Mesendoderm (in vitro differentiated cells): ENCODE results near the gene ERBB4.

Experiments used
- DNase-seq: peaks from one replicate; pipeline ENCODE4 v3.0.0; 2013
- H2AK5ac ChIP-seq: 2 replicates; pipeline ENCODE4 v1.6.1; 2013; ENCODE audit warnings: low read length, inconsistent platforms
- H2BK120ac ChIP-seq: 2 replicates; pipeline ENCODE4 v1.6.1; 2013; ENCODE audit warnings: low read depth, mild to moderate bottlenecking, low read length, moderate library complexity, mixed read lengths
- H2BK15ac ChIP-seq: replicated peaks from 2 replicates; pipeline ENCODE4 v1.6.1; 2013; ENCODE audit warnings: low read depth, mild to moderate bottlenecking, moderate library complexity
- H2BK5ac ChIP-seq: 2 replicates; pipeline ENCODE4 v1.6.1; 2013; ENCODE audit warnings: low read length, inconsistent platforms
- H3K18ac ChIP-seq: 2 replicates; pipeline ENCODE4 v1.6.1; 2013; ENCODE audit warnings: mild to moderate bottlenecking, low read length, mixed read lengths
- H3K23ac ChIP-seq: one replicate; pipeline ENCODE4 v1.6.1; 2013; ENCODE audit warnings: low read length
- H3K27ac ChIP-seq: 2 replicates; pipeline ENCODE4 v1.5.1; 2013; ENCODE audit warnings: low read depth, mild to moderate bottlenecking, inconsistent platforms, low read length, moderate library complexity
- H3K27me3 ChIP-seq: 2 replicates; pipeline ENCODE4 v1.6.1; 2013; ENCODE audit warnings: low read length, control low read depth, mild to moderate bottlenecking, inconsistent platforms; ENCODE audit not compliant: insufficient read depth, poor library complexity
- H3K36me3 ChIP-seq: 2 replicates; pipeline ENCODE4 v1.6.1; 2013; ENCODE audit warnings: low read length, inconsistent platforms; ENCODE audit not compliant: control insufficient read depth, insufficient read depth
- H3K4ac ChIP-seq: one replicate; pipeline ENCODE4 v1.6.1; 2013; ENCODE audit warnings: low read depth, mild to moderate bottlenecking, low read length, moderate library complexity
- H3K4me1 ChIP-seq: 2 replicates; pipeline ENCODE4 v1.6.1; 2013; ENCODE audit warnings: low read depth, low read length, inconsistent platforms; ENCODE audit not compliant: control insufficient read depth
- H3K4me2 ChIP-seq: 2 replicates; pipeline ENCODE4 v1.6.1; 2013; ENCODE audit warnings: low read length
- H3K4me3 ChIP-seq: 2 replicates; pipeline ENCODE4 v1.5.1; 2013; ENCODE audit warnings: mild to moderate bottlenecking, low read length
- H3K56ac ChIP-seq: one replicate; pipeline ENCODE4 v1.6.1; 2013; ENCODE audit warnings: low read length
- H3K79me1 ChIP-seq: 2 replicates; pipeline ENCODE4 v1.6.1; 2013; ENCODE audit warnings: low read length, inconsistent platforms
- H3K79me2 ChIP-seq: 2 replicates; pipeline ENCODE4 v1.6.1; 2013; ENCODE audit warnings: mild to moderate bottlenecking, low read length; ENCODE audit not compliant: control insufficient read depth, insufficient read depth
- H3K9ac ChIP-seq: 2 replicates; pipeline ENCODE4 v1.6.1; 2013; ENCODE audit warnings: low read length, inconsistent platforms
- H4K5ac ChIP-seq: one replicate; pipeline ENCODE4 v1.6.1; 2013; ENCODE audit warnings: low read length
- H4K8ac ChIP-seq: one replicate; pipeline ENCODE4 v1.6.1; 2013; ENCODE audit warnings: low read depth, mild to moderate bottlenecking, control low read depth, low read length, moderate library complexity
- WGBS: extraction: QIAGEN DNeasy Blood & Tissue Kit; methylation state at CpG from one replicate; pipeline ENCODE4 v1.1.7; 2013; ENCODE audit warnings: low lambda C conversion rate, missing lambda C conversion rate; ENCODE audit not compliant: insufficient coverage; ENCODE audit errors: extremely low coverage; 5-methylcytosine and 5-hydroxymethylcytosine counted together

Gene ERBB4

GRCh38 chr2:212337486-212338343 is 200.9 kb downstream of the ERBB4 start:
- no peak overlapping the region for H2BK5ac ChIP-seq
- H3K27me3 ChIP-seq = no peaks in the 10 kb centered on the region
- H3K4ac ChIP-seq = no peak overlapping the region
- WGBS = no CpG with 5 or more reads among the region's 4 CpGs
- DNase-seq = no peak
- H4K8ac ChIP-seq = no peak overlapping the region
- no peak overlapping the region for H2BK120ac ChIP-seq
- no peaks in the 10 kb centered on the region for H3K36me3 ChIP-seq
- no peaks in the 10 kb centered on the region for H3K4me1 ChIP-seq
- no peaks in the 10 kb centered on the region for H3K79me2 ChIP-seq
- H4K5ac ChIP-seq = no peak overlapping the region
- H3K27ac ChIP-seq = no peak overlapping the region
- H3K9ac ChIP-seq = no peak overlapping the region
- no peak overlapping the region for H3K4me2 ChIP-seq
- no peak overlapping the region for H3K56ac ChIP-seq
- no peak overlapping the region for H3K18ac ChIP-seq
- H2BK15ac ChIP-seq = no peak overlapping the region
- H3K23ac ChIP-seq = no peak overlapping the region
- no peak overlapping the region for H2AK5ac ChIP-seq
- H3K4me3 ChIP-seq = no peak overlapping the region
- no peaks in the 10 kb centered on the region for H3K79me1 ChIP-seq

- Histone ChIP-seq H2BK120ac (no peak overlapping the region), H3K4ac (no peak overlapping the region), H3K27ac (no peak overlapping the region), H3K79me1 (no peaks in the 10 kb centered on the region), H3K4me2 (no peak overlapping the region), H4K8ac (no peak overlapping the region), H3K36me3 (no peaks in the 10 kb centered on the region), H2AK5ac (no peak overlapping the region), H2BK15ac (no peak overlapping the region), H3K9ac (no peak overlapping the region), H3K18ac (no peak overlapping the region), H3K79me2 (no peaks in the 10 kb centered on the region), H3K23ac (no peak overlapping the region), H4K5ac (no peak overlapping the region), H3K4me1 (no peaks in the 10 kb centered on the region), H2BK5ac (no peak overlapping the region), H3K27me3 (no peaks in the 10 kb centered on the region), H3K56ac (no peak overlapping the region), H3K4me3 (no peak overlapping the region)
- no CpG with 5 or more reads among the region's 2 CpGs for WGBS
- no peak for DNase-seq
These were observed 201.6 kb downstream of the ERBB4 start for GRCh38 chr2:212337036-212337435.

- no peak overlapping the region for H2BK120ac ChIP-seq
- H4K8ac ChIP-seq = no peak overlapping the region
- H4K5ac ChIP-seq = no peak overlapping the region
- no peak overlapping the region for H2AK5ac ChIP-seq
- H3K27me3 ChIP-seq = no peaks in the 10 kb centered on the region
- no peak overlapping the region for H3K23ac ChIP-seq
- H3K18ac ChIP-seq = no peak overlapping the region
- H2BK15ac ChIP-seq = no peak overlapping the region
- no peak overlapping the region for H3K4me3 ChIP-seq
- H3K4ac ChIP-seq = no peak overlapping the region
- no peaks in the 10 kb centered on the region for H3K4me1 ChIP-seq
- H3K27ac ChIP-seq = no peak overlapping the region
- H3K4me2 ChIP-seq = no peak overlapping the region
- no peak for DNase-seq
- no CpG with 5 or more reads among the region's 4 CpGs for WGBS
- H3K79me1 ChIP-seq = no peaks in the 10 kb centered on the region
- H3K9ac ChIP-seq = no peak overlapping the region
- no peak overlapping the region for H3K56ac ChIP-seq
- no peaks in the 10 kb centered on the region for H3K79me2 ChIP-seq
- no peak overlapping the region for H2BK5ac ChIP-seq
- no peaks in the 10 kb centered on the region for H3K36me3 ChIP-seq
These were observed 208.3 kb downstream of the ERBB4 start for GRCh38 chr2:212330263-212330662.

DNA sequence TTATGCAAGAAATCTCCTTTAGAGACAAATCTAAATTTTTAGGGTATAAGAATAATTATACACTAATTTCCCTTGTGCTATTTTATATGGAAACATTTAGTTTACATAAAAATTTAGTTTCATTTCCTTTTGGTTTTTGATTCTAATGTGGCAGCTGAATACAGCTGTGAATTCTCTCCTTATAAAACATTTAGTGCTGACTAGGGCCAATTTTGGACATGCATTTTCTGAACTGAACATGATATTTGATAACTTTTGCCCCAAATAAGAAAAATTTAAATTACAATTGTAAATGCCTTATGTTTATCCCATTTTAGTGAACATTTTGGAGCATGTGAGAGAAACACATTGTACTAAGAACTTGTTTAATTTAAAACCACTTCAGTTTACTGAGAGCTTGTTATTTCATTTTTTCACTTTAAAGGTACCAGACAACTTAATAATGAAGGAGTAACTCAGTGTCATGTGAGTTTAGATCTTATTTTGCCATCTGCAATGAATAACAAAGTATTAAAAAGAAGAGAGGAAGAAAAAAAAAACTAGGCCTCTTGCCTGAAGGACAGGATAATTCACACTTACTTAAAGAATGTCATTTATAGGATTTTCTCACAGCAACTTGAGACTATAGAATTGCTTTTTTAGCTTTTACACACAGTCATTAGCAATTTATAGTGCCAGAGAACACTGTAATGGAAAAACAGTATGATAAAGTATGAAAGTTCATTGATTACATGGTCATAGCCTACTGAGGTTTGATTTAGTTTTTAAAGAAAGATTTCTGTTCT is 209.7 kb downstream of the ERBB4 start:
- H3K36me3 ChIP-seq = no peaks in the 10 kb centered on the region
- H3K23ac ChIP-seq = no peak overlapping the region
- H3K4me1 ChIP-seq = no peaks in the 10 kb centered on the region
- H2BK5ac ChIP-seq = no peak overlapping the region
- H3K4me2 ChIP-seq = no peak overlapping the region
- no peak overlapping the region for H2BK15ac ChIP-seq
- H3K56ac ChIP-seq = no peak overlapping the region
- H3K79me2 ChIP-seq = no peaks in the 10 kb centered on the region
- H3K27me3 ChIP-seq = no peaks in the 10 kb centered on the region
- no peak overlapping the region for H2AK5ac ChIP-seq
- no peak overlapping the region for H3K18ac ChIP-seq
- H4K5ac ChIP-seq = no peak overlapping the region
- no peak overlapping the region for H2BK120ac ChIP-seq
- no peak overlapping the region for H3K27ac ChIP-seq
- no peak overlapping the region for H3K4me3 ChIP-seq
- H3K9ac ChIP-seq = no peak overlapping the region
- H4K8ac ChIP-seq = no peak overlapping the region
- no peak overlapping the region for H3K4ac ChIP-seq
- no peak for DNase-seq
- H3K79me1 ChIP-seq = no peaks in the 10 kb centered on the region

DNA sequence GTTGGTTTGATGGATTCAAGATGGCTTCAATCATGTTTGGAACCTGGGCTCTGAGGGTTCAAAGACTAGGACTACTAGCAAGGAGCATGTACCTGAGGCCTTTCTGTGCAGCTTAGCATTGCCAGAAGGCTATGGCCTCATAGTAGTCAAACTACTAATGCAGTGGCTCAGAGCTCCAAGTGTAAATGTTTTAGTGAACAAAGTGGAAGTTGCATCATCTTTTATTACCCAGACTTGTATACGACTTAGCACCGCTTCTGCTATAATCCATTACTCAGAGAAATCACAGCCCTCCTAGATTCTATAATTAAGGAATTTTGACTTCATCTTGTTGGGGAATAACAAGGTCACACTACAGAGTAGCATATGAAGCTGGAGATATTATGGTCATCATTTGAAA is 210.5 kb downstream of the ERBB4 start:
- no peak overlapping the region for H3K27ac ChIP-seq
- no peak overlapping the region for H2AK5ac ChIP-seq
- no peak overlapping the region for H4K5ac ChIP-seq
- H3K9ac ChIP-seq = no peak overlapping the region
- no peak overlapping the region for H2BK5ac ChIP-seq
- H2BK120ac ChIP-seq = no peak overlapping the region
- H3K4me1 ChIP-seq = no peaks in the 10 kb centered on the region
- H3K4me3 ChIP-seq = no peak overlapping the region
- no peak overlapping the region for H3K4me2 ChIP-seq
- no peak overlapping the region for H3K56ac ChIP-seq
- no CpG with 5 or more reads among the region's 2 CpGs for WGBS
- no peaks in the 10 kb centered on the region for H3K27me3 ChIP-seq
- H3K36me3 ChIP-seq = no peaks in the 10 kb centered on the region
- H3K79me2 ChIP-seq = no peaks in the 10 kb centered on the region
- no peak overlapping the region for H2BK15ac ChIP-seq
- DNase-seq = no peak
- no peak overlapping the region for H4K8ac ChIP-seq
- H3K18ac ChIP-seq = no peak overlapping the region
- no peak overlapping the region for H3K4ac ChIP-seq
- H3K23ac ChIP-seq = no peak overlapping the region
- H3K79me1 ChIP-seq = no peaks in the 10 kb centered on the region
